Activated CD8-positive, alpha-beta memory T cell treated with anti-CD3 and anti-CD28 coated beads, Interleukin-2, amount 50 U/mL, for 4 hours (primary cell): Measurements from ENCODE around the gene DMRTC1B.
"Not testable (repeated sequence)": the region's sequence is repeated elsewhere in the genome, so short reads cannot be mapped to it uniquely, and the experiment has no call there.

Source experiments
- DNase-seq: peaks from one replicate; pipeline ENCODE4 v3.0.0-alpha.2; 2020

The DMRTC1B gene, protein sequence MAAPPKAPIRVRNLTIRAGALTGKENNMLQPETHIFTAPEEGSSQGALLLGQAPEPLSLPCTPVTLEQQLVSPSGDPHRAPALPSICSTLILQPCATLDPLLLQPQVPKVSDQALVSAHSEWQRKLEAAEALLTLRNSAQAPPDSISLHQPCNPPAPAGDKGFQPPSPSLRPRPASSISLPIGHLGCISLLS

DNA sequence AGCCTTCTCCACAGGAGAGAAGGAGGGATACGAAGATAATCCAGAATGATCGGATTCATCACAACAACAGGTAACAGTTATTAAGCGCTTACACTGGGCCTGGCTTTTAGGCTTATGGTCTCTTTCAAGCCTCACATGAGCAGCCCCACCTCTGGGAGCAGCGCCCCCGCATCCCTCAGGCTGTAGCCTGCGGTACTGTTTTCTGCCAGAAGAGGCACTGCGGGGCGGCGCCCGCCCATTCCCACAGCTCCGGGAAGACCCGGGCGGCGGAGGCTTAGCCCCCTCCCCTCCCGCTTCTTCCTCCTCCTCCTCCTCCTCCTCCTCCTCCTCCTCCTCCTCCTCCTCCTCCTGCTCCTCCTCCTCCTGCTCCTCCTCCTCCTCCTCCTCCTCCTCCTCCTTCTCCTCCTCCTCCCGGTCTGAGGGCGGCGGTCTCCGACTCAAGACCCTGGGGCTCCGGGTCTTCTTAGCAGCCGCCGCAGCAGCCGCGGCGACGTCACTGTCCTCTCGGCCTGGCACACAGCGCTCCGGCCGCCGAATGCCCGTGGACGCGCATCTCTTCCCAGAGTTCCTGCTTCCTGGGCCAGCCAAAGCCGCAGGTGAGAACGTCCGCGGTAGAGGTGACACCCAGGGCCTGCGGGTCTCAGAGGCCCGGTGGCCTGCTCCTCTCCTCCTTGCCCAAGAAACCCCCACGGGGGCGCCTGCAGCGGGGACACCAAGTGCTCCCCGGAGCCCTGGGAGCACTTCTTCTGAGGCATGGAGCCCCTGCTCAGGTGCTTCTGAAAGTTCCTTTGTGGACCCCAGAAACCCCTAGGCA lies at the start of gene DMRTC1B:
DMRTC1B (plus strand) TSS at position 238 of the 814 bp plus-strand sequence. CDS start 68,246 bp downstream, outside the sequence.
- DNase-seq, result not testable (repeated sequence)

DNA sequence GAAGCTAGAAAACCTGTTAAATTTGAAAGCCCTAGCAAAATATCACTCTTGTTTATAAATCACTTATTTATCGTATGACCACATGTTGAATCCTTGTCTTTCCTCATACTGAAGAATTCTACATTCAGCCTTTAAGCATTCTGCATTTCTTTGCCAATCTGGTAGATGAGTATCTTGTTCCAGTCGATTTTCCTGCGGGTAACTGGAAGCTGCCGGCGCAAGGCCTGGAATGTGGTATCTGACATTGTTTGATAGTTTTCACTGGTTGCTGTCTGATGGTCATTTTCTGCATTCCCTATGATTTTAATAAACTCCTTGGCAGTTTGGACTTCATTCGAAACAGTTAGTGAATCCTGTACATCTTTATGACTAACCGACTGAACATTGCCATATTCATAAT lies 48.8 kb upstream of the DMRTC1B start:
- DNase-seq, result no peak

DNA sequence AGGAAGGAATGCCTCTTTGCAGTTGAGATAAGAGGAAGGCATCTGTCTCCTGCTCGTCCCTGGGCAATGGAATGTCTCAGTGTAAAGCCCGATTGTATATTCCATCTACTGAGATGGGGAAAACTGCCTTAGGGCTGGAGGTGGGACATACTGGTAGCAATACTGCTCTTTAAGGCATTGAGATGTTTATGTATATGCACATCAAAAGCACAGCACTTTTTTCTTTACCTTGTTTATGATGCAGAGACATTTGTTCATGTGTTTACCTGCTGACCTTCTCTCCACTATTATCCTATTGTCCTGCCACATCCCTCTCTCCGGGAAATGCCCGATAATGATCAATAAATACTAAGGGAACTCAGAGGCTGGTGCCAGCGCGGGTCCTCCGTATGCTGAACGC lies 43.1 kb upstream of the DMRTC1B start:
- DNase-seq, result not testable (repeated sequence)

DNA sequence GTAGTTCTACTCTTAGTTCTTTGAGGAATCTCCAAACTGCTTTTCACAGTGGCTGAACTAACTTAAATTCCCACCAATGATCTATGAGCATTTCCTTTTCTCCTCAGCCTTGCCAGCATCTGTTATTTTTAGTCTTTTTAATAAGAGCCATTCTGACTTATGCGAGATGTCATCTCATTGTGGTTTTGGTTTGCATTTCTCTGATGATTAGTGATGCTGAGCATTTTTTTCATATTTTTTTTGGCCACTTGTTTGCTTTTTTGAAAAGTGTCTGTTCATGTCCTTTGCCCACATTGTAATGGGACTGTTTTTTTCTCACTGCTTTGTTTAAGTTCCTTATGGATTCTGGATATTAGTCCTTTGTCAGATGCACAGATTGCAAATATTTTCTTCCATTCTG lies 41.1 kb upstream of the DMRTC1B start:
- no peak for DNase-seq

DNA sequence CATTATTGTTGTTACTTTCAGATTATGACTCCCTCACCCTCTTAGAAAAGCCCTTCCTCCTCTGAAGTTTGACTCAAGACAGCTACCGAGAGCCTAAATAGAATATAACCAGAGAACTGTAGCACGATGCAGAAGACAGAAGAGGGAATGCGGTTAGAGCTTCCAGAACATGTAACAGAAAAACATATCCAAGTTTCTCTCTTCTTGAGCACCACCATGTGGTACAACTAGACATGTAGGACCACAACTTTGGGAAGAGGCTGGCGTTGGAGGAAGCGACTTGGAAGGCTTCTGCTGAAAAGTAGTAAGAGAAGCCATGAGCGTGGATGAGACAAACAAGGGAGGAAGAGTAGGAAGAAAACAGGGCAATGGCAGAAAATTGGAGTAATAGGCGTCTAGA lies 31.1 kb upstream of the DMRTC1B start:
- not testable (repeated sequence) for DNase-seq

DNA sequence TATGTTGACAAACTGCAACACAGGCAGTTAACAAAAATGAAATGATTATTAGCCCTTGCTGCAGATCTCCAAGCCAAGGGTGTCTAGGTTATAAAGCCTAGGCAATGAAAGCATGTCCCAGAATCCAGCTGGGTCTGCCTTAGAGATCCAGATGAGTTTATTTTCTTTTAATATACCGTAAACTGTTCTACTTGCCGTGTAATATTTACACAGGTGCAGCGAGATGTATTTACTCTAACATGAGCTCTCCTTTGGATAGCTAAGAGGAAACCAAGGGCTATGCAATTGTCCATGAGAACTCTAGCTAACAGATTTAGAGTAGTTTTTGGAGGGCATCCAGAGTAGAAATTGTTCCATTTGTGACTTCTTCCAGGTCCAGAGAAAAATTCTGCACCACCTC lies 28.1 kb upstream of the DMRTC1B start:
- DNase-seq, result not testable (repeated sequence)

DNA sequence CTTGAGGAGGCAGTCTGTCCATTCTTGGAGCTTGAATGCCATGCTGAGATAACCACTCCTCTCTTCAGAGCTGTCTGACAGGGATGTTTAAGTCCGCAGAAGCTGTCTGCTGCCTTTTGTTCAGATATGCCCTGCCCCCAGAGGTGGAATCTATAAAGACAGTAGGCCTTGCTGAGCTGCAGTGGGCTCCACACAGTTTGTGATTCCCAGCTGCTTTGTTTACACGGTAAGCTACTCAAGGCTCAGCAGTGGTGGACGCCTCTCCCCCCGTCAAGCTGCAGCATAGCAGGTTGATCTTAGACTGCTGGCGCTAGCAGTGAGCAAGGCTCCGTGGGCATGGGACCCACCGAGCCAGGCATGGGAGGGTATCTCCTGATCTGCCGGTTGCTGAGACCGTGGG lies 16.2 kb upstream of the DMRTC1B start:
- DNase-seq, result not testable (repeated sequence)

DNA sequence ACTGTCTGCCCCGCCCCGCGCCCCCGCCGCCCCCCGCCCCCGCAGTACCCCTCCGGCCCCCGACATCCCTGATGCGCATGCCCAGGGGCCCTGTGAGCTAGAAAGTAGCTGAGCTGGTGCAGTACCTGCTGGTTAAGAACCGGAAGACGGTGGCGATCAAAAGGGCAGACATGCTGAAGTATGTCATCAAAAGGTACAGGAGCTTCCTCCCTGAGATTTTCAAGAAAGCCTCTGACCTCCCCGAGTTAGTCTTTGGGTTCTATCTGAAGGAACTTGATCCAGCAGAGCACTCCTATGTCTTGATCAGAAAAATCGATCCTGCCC lies 739 bp downstream of the DMRTC1B start:
- DNase-seq, result not testable (repeated sequence)

DNA sequence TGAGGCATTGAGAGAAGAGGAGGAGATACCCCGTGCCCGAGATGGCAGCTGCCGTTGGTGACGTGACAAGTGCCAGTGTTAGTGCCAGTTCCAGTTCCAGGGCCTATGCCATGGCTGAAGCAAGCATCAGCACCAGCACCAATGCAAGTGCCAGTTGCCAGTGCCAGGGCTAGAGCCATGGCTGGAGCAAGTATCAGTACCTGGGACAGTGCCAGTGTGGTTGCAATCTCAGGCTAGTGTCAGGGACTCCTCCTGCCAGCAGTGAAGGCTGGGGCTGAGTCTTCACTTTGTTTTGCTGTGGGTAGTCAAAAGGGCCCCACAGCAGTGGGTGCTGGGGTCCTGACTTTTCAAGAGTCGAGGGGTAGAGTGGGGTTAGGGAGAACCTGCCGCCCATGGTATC lies 1.5 kb downstream of the DMRTC1B start:
- not testable (repeated sequence) for DNase-seq

DNA sequence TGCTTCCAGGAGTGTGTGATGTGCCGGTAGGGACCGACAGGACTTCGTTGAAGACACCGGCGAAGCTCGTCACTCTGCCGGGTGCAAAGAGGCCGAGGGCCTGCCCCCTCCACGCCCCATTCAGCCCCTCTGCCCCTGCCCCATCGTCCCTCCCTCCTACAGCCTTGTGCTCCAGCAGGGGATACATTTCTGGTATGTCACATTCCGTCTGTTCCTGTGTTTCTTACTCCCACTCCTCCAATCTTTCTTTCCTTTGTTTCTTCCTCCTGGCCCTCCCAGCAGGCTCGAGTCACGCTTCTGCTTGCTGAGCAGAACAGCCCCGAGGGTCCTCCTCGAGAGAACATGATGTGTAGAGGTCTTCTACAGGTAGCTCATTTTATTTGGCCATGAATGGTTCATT lies 5.9 kb downstream of the DMRTC1B start, which contains the start of gene FAM236B:
FAM236B (minus strand) TSS at position 101 of the 400 bp plus-strand sequence; CDS start at position 1, 100 bp downstream.
- not testable (repeated sequence) for DNase-seq

DNA sequence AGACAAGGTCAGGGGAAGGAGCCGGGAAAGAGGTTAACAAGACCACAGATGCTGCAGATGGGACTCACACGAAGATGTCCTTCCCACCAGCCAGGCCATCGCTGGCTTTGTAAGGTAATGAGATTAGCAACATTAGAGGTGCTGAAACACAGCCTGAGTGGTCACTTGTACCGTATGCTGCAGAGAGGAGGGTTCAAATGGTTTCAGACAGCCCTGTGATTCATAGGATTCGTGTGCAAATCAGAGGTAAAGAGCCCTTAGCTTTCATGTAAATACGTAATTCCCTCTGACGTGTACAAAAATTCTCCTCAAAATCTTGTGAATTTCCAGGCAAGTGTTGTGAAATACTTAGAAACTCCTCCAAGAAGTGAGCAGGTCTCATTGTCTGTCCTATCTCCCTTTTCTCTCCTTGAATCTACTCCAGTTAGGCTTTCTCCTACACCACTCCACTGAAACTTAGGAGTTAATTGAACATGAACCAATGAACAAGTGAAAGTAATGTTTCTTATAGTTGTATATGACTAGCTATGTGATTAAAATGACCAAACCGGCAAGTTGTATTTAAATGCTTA lies 6.8 kb downstream of the DMRTC1B start:
- not testable (repeated sequence) for DNase-seq

DNA sequence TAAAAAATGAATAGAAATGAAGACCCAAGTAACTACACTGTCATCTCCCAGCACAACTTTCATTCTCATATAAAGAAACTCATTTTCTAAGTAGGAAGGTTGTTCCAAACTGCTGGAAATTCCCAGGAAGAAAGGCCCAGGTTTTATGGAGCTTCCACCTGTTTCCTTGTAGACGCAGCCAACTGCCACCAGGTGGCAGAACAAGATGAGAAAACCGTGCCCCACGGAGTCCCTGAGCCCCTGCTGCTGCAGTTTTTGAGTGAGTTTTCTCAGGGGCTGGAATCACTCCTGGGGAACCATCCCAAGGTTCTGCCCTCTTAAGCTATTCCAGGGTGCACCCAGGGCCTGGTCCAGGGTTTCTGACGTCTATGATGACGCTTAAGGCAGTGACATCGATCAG lies 7.3 kb downstream of the DMRTC1B start:
- not testable (repeated sequence) for DNase-seq

DNA sequence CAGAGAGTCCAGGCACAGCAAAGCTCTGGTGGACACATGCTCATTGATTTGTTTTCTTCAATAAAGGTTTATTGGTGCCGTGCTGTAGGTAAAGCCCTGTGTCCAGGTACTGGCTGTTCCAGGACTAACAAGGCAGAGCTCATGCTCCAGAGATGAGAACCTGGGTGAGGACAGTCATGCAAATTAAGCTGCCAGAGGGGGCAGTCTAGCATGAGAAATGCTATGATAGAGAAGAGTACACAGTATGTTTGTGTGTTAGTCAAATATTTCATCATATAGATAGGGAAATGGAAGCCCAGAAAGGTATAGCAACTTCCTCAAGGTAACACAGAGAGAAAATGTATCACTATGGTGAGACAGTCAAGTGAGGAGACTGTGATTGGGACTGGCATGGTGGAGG lies 11.5 kb downstream of the DMRTC1B start:
- not testable (repeated sequence) for DNase-seq

DNA sequence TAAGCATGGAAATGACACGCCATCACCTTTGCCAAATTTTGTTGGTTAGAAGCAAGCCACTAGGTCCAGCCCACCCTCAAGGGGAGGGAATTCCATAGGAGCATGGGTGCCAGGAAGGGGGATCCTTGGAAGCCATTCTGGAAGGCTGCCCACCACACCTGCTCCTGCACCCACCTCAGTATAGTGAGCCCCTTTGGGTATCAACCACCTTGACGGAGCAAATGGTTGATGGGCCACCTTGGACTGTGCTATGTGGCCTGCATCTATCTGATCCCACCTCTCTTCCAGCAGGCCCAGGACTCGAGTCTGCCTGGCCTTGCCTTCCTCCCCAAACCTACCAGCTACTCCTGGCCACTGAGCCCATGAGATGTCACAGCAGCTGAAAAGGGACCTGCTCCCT lies 13.7 kb downstream of the DMRTC1B start:
- not testable (repeated sequence) for DNase-seq

DNA sequence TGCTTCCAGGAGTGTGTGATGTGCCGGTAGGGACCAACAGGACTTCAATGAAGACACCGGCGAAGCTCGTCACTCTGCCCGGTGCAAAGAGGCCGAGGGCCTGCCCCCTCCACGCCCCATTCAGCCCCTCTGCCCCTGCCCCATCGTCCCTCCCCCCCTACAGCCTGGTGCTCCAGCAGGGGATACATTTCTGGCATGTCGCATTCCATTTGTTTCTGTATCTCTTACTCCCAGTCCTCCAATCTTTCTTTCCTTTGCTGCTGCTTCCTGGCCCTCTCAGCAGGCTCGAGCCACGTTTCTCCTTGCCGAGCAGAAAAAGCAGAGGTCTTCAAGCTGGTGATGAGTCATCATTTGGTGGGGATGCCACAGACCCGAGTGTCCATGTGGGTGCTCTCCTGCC lies 31.4 kb downstream of the DMRTC1B start, which contains the start of gene FAM236D:
FAM236D (minus strand) TSS at position 101 of the 400 bp plus-strand sequence; CDS start at position 1, 100 bp downstream.
- DNase-seq, result not testable (repeated sequence)

DNA sequence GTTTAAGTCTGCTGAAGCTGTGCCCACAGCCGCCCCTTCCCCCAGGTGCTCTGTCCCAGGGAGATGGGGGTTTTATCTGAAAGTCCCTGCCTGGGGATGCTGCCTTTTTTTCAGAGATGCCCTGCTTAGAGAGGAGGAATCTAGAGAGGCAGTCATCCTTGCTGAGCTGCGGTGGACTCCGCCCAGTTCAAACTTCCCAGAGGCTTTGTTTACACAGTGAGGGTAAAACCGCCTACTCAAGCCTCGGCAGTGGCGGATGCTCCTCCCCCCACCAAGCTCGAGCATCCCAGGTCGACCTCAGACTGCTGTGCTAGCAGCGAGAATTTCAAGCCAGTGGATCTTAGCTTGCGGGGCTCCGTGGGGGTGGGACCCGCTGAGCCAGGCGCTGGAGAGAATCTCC lies 54.0 kb downstream of the DMRTC1B start:
- not testable (repeated sequence) for DNase-seq

DNA sequence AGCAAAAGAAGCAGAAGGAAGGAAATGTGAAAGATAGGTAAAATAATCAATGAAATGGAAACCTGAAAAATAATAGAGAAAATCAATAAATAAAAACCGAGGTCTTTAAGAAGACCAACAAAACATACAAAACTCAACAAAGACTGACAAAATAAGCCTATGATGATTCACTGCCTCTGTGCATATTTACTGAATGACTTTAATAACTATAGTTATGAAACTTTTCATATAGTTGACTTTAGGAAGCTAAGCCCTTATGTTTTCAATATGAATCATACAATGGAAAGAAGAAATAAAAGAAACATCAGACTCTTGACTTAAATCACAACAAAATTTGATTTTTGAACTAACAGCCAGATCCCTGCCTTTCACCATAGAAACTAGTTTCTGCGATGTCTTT lies 60.8 kb downstream of the DMRTC1B start:
- DNase-seq, result not testable (repeated sequence)

DNA sequence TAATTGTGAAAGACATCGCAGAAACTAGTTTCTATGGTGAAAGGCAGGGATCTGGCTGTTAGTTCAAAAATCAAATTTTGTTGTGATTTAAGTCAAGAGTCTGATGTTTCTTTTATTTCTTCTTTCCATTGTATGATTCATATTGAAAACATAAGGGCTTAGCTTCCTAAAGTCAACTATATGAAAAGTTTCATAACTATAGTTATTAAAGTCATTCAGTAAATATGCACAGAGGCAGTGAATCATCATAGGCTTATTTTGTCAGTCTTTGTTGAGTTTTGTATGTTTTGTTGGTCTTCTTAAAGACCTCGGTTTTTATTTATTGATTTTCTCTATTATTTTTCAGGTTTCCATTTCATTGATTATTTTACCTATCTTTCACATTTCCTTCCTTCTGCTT lies 106.2 kb downstream of the DMRTC1B start:
- DNase-seq, result not testable (repeated sequence)

DNA sequence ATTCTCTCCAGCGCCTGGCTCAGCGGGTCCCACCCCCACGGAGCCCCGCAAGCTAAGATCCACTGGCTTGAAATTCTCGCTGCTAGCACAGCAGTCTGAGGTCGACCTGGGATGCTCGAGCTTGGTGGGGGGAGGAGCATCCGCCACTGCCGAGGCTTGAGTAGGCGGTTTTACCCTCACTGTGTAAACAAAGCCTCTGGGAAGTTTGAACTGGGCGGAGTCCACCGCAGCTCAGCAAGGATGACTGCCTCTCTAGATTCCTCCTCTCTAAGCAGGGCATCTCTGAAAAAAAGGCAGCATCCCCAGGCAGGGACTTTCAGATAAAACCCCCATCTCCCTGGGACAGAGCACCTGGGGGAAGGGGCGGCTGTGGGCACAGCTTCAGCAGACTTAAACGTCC lies 113.0 kb downstream of the DMRTC1B start:
- DNase-seq, result not testable (repeated sequence)
